WTC11 (cell line): ENCODE results near the gene C5orf15. TPM values are rescaled to one million over a fixed set of nuclear protein-coding genes. Genes with fewer than 3 reads are reported as not detected.

Experiments used
- ATAC-seq: fragments of 200-7000 bp; cut with Tn5 transposase; 2 replicates; pipeline ENCODE4 v1.10.0; 2021; ENCODE audit warnings: mild to moderate bottlenecking, moderate library complexity
- Bru-seq: library from RNA; stranded (reverse); fragments of 400-500 nt; gene quantifications from one replicate; lab custom pipeline; 2021; lab: Mats Ljungman, UMichigan
- CTCF ChIA-PET: fragments of 300-600 bp; sonication (Branson Sonifier 250); formaldehyde crosslinking; loops from one replicate; lab custom pipeline; 2021; ENCODE audit warnings: antibody characterized with exemption; lab: Charles Lee
- POLR2A ChIA-PET: fragments of 350-600 bp; sonication (Branson Sonifier 250); formaldehyde crosslinking; loops from one replicate; lab custom pipeline; 2021; ENCODE audit warnings: antibody characterized with exemption; lab: Charles Lee
- DNase-seq: peaks from one replicate; pipeline ENCODE4 v3.0.0; 2021; ENCODE audit warnings: low spot score
- H3K27ac Mint-ChIP-seq: 2 replicates; pipeline ENCODE4 v1.8.0; 2021; ENCODE audit warnings: mixed read lengths
- H3K27me3 Mint-ChIP-seq: 2 replicates; pipeline ENCODE4 v1.8.0; 2021; ENCODE audit warnings: low read depth, mild to moderate bottlenecking, moderate library complexity, mixed read lengths
- H3K36me3 Mint-ChIP-seq: 2 replicates; pipeline ENCODE4 v1.8.0; 2021; ENCODE audit warnings: mixed read lengths
- H3K4me1 Mint-ChIP-seq: 2 replicates; pipeline ENCODE4 v1.8.0; 2022; ENCODE audit warnings: mixed read lengths
- H3K4me3 Mint-ChIP-seq: 2 replicates; pipeline ENCODE4 v1.8.0; 2021; ENCODE audit warnings: mild to moderate bottlenecking, moderate library complexity, mixed read lengths
- H3K9me3 Mint-ChIP-seq: 2 replicates; pipeline ENCODE4 v1.8.0; 2021; ENCODE audit warnings: mixed read lengths
- ETV6 ChIP-seq: sonication (generic); formaldehyde crosslinking; IDR thresholded peaks from 2 replicates; pipeline ENCODE4 v1.8.1; 2022; ENCODE audit warnings: mild to moderate bottlenecking, missing genetic modification reagents
- HMGA2 ChIP-seq: fragments of 250-450 bp; sonication (Bioruptor Pico); IDR thresholded peaks from 2 replicates; pipeline ENCODE4 v1.4.0; 2021; ENCODE audit warnings: mild to moderate bottlenecking, moderate library complexity
- HMGXB4 ChIP-seq: sonication (generic); formaldehyde crosslinking; IDR thresholded peaks from 2 replicates; pipeline ENCODE4 v1.8.1; 2023; ENCODE audit warnings: mild to moderate bottlenecking, moderate library complexity, missing genetic modification reagents
- JAZF1 ChIP-seq: fragments of 250-450 bp; sonication (Bioruptor Pico); IDR thresholded peaks from 2 replicates; pipeline ENCODE4 v1.9.0; 2021; ENCODE audit warnings: moderate library complexity, mild to moderate bottlenecking, inconsistent platforms
- MLX ChIP-seq: sonication (generic); formaldehyde crosslinking; IDR thresholded peaks from 2 replicates; pipeline ENCODE4 v1.8.1; 2023; ENCODE audit warnings: mild to moderate bottlenecking, missing genetic modification reagents, moderate library complexity
- NFYB ChIP-seq: sonication (generic); formaldehyde crosslinking; conservative IDR thresholded peaks from 2 replicates; pipeline ENCODE4 v1.8.0; 2022; ENCODE audit warnings: low read depth, missing genetic modification reagents
- NR2C2 ChIP-seq: sonication (generic); formaldehyde crosslinking; IDR thresholded peaks from 2 replicates; pipeline ENCODE4 v1.8.0; 2022; ENCODE audit warnings: mild to moderate bottlenecking, missing genetic modification reagents
- PREB ChIP-seq: sonication (generic); formaldehyde crosslinking; IDR thresholded peaks from 2 replicates; pipeline ENCODE4 v1.8.1; 2022; ENCODE audit warnings: mild to moderate bottlenecking, missing genetic modification reagents, moderate library complexity, borderline replicate concordance
- RORB ChIP-seq: fragments of 250-450 bp; sonication (Bioruptor Pico); IDR thresholded peaks from 2 replicates; pipeline ENCODE4 v1.9.0; 2021; ENCODE audit warnings: mild to moderate bottlenecking
- TEAD1 ChIP-seq: sonication (generic); formaldehyde crosslinking; IDR thresholded peaks from 2 replicates; pipeline ENCODE4 v1.8.0; 2022; ENCODE audit warnings: mild to moderate bottlenecking, missing genetic modification reagents
- USF2 ChIP-seq: sonication (generic); formaldehyde crosslinking; IDR thresholded peaks from 2 replicates; pipeline ENCODE4 v1.8.1; 2023; ENCODE audit warnings: mild to moderate bottlenecking, missing genetic modification reagents, moderate library complexity
- ZNF138 ChIP-seq: sonication (generic); formaldehyde crosslinking; conservative IDR thresholded peaks from 2 replicates; pipeline ENCODE4 v1.8.1; 2022; ENCODE audit warnings: mild to moderate bottlenecking, moderate library complexity, missing genetic modification reagents
- ZNF232 ChIP-seq: sonication (generic); formaldehyde crosslinking; IDR thresholded peaks from 2 replicates; pipeline ENCODE4 v1.8.0; 2022; ENCODE audit warnings: mild to moderate bottlenecking, missing genetic modification reagents
- ZNF263 ChIP-seq: sonication (generic); formaldehyde crosslinking; IDR thresholded peaks from 2 replicates; pipeline ENCODE4 v1.8.1; 2022; ENCODE audit warnings: low read depth, mild to moderate bottlenecking, moderate library complexity, missing genetic modification reagents
- ZNF416 ChIP-seq: fragments of 250-450 bp; sonication (Bioruptor Pico); IDR thresholded peaks from 2 replicates; pipeline ENCODE4 v1.9.0; 2021; ENCODE audit warnings: mild to moderate bottlenecking, inconsistent platforms
- long read RNA-seq, 3 experiments: library from RNA in 1 of 3; library from capped mRNA in 1 of 3; library from polyadenylated mRNA in 1 of 3; unstranded in 2 of 3; stranded (forward) in 1 of 3; transcript quantifications; one replicate each; pipeline ENCODE4 v2.0.0, GENCODE V29; 2021
- total RNA-seq: library from RNA; stranded (reverse); gene quantifications from 3 replicates; pipeline ENCODE4 v1.2.3, GENCODE V29; 2021
- TF ChIP-seq, protein P1 (sequence below): sonication (generic); formaldehyde crosslinking; IDR thresholded peaks from 2 replicates; pipeline ENCODE4 v1.8.1; 2023; ENCODE audit warnings: mild to moderate bottlenecking, missing genetic modification reagents
- TF ChIP-seq, protein P2 (sequence below): fragments of 250-450 bp; sonication (Bioruptor Pico); IDR thresholded peaks from 2 replicates; pipeline ENCODE4 v1.9.0; 2021; ENCODE audit warnings: mild to moderate bottlenecking
- TF ChIP-seq, protein P3 (sequence below): sonication (generic); formaldehyde crosslinking; IDR thresholded peaks from 2 replicates; pipeline ENCODE4 v1.8.0; 2023; ENCODE audit warnings: missing genetic modification reagents, mild to moderate bottlenecking, borderline replicate concordance
- TF ChIP-seq, protein P4 (sequence below): sonication (generic); formaldehyde crosslinking; conservative IDR thresholded peaks from 2 replicates; pipeline ENCODE4 v1.8.1; 2022; ENCODE audit warnings: mild to moderate bottlenecking, missing genetic modification reagents
- TF ChIP-seq, protein P5 (sequence below): fragments of 250-450 bp; sonication (Bioruptor Pico); conservative IDR thresholded peaks from 2 replicates; pipeline ENCODE4 v1.9.0; 2021; ENCODE audit warnings: mild to moderate bottlenecking

C5orf15 gene
- total RNA-seq (29.9 to 32.7 TPM (median 30.3 TPM) in 3 replicates), Bru-seq, nascent RNA (percentile 88 among the genes with signal in this experiment)
- long read RNA-seq, experiment 1, transcript C5orf15-201 (3 exons, 2,358 nt), result major isoform, 185 of 214 reads
- long read RNA-seq, experiment 1, partial matches to known transcripts, result 17 of 214 reads
- long read RNA-seq, experiment 1, other reads (novel, unspliced or antisense), result 12 of 214 reads
- long read RNA-seq, experiment 2, transcript C5orf15-201 (3 exons, 2,358 nt), result major isoform, 49 of 84 reads
- long read RNA-seq, experiment 2, partial matches to known transcripts, result 31 of 84 reads
- long read RNA-seq, experiment 2, other reads (novel, unspliced or antisense), result 4 of 84 reads
- long read RNA-seq, experiment 3, transcript C5orf15-201 (3 exons, 2,358 nt), result major isoform, 103 of 104 reads
- long read RNA-seq, experiment 3, partial matches to known transcripts, result 0 of 104 reads
- long read RNA-seq, experiment 3, other reads (novel, unspliced or antisense), result 1 of 104 reads

GRCh38 chr5:133968204-133968980, at the start of gene C5orf15:
Gene C5orf15 (minus strand): TSS chr5:133968625. CDS start chr5:133968584, 41 bp downstream.
- H3K36me3 Mint-ChIP-seq, result peaks cover 18% of the 10 kb centered on the region
- H3K27me3 Mint-ChIP-seq, result no peaks in the 10 kb centered on the region
- CTCF ChIA-PET, result interaction anchor here (1.2 to 1.4 kb wide), 2 partner anchors 12 to 28 kb away, joined by 3 to 4 read pairs; no protein-coding TSS in a partner anchor
- POLR2A ChIA-PET, result interaction anchor here (1.7 kb wide), 1 partner anchor 35 kb away, joined by 4 read pairs; no protein-coding TSS in a partner anchor
- H3K4me3 Mint-ChIP-seq, result peak within 1 kb of the TSS; percentile 86
- peak within 1 kb of the TSS; percentile 97 for H3K27ac Mint-ChIP-seq
- peaks cover 14% of the 10 kb centered on the region for H3K4me1 Mint-ChIP-seq
- H3K9me3 Mint-ChIP-seq, result no peaks in the 10 kb centered on the region
- DNase-seq, result peak; percentile 87
- ATAC-seq, result peak; percentile 94
- peak; percentile 75; the same call in 1 of the 2 replicates for TF ChIP-seq HMGXB4 (CRISPR knock-in tag)
- TF ChIP-seq ETV6 (CRISPR knock-in tag), result peak; percentile 66; the same call in 1 of the 2 replicates
- TF ChIP-seq JAZF1 (CRISPR knock-in tag), result no peak
- no peak for TF ChIP-seq ZNF263
- TF ChIP-seq NR2C2, result no peak
- no peak for TF ChIP-seq ZNF416 (CRISPR knock-in tag)
- TF ChIP-seq, protein P1, sequence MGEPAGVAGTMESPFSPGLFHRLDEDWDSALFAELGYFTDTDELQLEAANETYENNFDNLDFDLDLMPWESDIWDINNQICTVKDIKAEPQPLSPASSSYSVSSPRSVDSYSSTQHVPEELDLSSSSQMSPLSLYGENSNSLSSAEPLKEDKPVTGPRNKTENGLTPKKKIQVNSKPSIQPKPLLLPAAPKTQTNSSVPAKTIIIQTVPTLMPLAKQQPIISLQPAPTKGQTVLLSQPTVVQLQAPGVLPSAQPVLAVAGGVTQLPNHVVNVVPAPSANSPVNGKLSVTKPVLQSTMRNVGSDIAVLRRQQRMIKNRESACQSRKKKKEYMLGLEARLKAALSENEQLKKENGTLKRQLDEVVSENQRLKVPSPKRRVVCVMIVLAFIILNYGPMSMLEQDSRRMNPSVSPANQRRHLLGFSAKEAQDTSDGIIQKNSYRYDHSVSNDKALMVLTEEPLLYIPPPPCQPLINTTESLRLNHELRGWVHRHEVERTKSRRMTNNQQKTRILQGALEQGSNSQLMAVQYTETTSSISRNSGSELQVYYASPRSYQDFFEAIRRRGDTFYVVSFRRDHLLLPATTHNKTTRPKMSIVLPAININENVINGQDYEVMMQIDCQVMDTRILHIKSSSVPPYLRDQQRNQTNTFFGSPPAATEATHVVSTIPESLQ (CRISPR knock-in tag), result no peak
- no peak for TF ChIP-seq USF2 (CRISPR knock-in tag)
- TF ChIP-seq, protein P2, sequence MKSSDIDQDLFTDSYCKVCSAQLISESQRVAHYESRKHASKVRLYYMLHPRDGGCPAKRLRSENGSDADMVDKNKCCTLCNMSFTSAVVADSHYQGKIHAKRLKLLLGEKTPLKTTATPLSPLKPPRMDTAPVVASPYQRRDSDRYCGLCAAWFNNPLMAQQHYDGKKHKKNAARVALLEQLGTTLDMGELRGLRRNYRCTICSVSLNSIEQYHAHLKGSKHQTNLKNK (CRISPR knock-in tag), result no peak
- no peak for TF ChIP-seq RORB (CRISPR knock-in tag)
- TF ChIP-seq MLX (CRISPR knock-in tag), result no peak
- no peak for TF ChIP-seq HMGA2 (CRISPR knock-in tag)
- TF ChIP-seq ZNF138 (CRISPR knock-in tag), result no peak
- TF ChIP-seq TEAD1 (CRISPR knock-in tag), result peak; percentile 82; the same call in 1 of the 2 replicates
- TF ChIP-seq PREB (CRISPR knock-in tag), result no peak
- TF ChIP-seq NFYB (CRISPR knock-in tag), result no peak; the same call in 1 of the 2 replicates
- TF ChIP-seq ZNF232 (CRISPR knock-in tag), result peak; percentile 51; the same call in 1 of the 2 replicates
- TF ChIP-seq, protein P3, sequence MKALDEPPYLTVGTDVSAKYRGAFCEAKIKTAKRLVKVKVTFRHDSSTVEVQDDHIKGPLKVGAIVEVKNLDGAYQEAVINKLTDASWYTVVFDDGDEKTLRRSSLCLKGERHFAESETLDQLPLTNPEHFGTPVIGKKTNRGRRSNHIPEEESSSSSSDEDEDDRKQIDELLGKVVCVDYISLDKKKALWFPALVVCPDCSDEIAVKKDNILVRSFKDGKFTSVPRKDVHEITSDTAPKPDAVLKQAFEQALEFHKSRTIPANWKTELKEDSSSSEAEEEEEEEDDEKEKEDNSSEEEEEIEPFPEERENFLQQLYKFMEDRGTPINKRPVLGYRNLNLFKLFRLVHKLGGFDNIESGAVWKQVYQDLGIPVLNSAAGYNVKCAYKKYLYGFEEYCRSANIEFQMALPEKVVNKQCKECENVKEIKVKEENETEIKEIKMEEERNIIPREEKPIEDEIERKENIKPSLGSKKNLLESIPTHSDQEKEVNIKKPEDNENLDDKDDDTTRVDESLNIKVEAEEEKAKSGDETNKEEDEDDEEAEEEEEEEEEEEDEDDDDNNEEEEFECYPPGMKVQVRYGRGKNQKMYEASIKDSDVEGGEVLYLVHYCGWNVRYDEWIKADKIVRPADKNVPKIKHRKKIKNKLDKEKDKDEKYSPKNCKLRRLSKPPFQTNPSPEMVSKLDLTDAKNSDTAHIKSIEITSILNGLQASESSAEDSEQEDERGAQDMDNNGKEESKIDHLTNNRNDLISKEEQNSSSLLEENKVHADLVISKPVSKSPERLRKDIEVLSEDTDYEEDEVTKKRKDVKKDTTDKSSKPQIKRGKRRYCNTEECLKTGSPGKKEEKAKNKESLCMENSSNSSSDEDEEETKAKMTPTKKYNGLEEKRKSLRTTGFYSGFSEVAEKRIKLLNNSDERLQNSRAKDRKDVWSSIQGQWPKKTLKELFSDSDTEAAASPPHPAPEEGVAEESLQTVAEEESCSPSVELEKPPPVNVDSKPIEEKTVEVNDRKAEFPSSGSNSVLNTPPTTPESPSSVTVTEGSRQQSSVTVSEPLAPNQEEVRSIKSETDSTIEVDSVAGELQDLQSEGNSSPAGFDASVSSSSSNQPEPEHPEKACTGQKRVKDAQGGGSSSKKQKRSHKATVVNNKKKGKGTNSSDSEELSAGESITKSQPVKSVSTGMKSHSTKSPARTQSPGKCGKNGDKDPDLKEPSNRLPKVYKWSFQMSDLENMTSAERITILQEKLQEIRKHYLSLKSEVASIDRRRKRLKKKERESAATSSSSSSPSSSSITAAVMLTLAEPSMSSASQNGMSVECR (CRISPR knock-in tag), result peak; percentile 74; the same call in 1 of the 2 replicates
- TF ChIP-seq, protein P4, sequence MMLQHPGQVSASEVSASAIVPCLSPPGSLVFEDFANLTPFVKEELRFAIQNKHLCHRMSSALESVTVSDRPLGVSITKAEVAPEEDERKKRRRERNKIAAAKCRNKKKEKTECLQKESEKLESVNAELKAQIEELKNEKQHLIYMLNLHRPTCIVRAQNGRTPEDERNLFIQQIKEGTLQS (CRISPR knock-in tag), result no peak
- TF ChIP-seq, protein P5, sequence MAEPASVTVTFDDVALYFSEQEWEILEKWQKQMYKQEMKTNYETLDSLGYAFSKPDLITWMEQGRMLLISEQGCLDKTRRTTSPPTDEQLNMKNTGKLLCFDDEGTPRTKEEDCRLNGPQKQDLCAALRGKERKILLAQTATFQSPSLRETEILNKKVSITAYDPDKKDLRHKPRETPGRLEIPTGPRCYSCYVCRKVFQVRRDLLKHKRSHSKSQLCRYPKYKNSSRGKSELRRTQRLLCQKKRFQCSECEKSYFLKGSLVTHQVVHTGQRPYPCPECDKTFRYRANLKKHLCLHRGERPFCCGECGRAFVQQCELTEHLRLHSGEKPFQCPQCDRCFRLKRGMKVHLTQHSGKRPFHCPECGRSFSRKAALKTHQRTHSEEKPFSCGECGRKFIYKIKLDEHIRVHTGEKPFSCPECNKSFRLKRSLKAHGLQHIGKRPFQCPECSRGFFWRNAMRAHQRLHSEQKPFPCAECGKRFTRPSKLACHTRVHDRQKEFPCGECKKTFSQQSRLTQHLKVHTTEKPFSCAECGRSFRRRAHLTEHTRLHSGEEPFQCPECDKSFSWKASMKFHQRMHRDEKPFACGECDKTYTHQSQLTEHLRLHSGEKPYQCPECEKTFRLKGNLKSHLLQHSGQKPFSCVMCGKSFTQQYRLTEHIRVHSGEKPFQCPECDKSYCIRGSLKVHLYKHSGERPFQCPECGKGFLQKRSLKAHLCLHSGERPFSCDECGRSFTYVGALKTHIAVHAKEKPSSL (CRISPR knock-in tag), result no peak
